Lung (tissue), 12 donors: ENCODE data around the gene EXOC6B. TPM values are rescaled to one million over a fixed set of nuclear protein-coding genes. Genes with fewer than 3 reads are reported as not detected.

Experiments
- ATAC-seq: fragments of 200-7000 bp; cut with Tn5 transposase; one replicate; pipeline ENCODE4 v1.9.1; 2020; ENCODE audit warnings: moderate number of reproducible peaks; ENCODE audit not compliant: insufficient read depth, low FRiP score
- DNase-seq, 3 donors: peaks; one replicate each; pipeline ENCODE4 v3.0.0-alpha.2; 2013 to 2017
- H3K27ac ChIP-seq, 2 donors: one replicate each; pipeline ENCODE4 v1.5.1; 2013; ENCODE audit warnings: mild to moderate bottlenecking in 2 of 2, moderate library complexity in 2 of 2, control low read depth in 1 of 2, inconsistent platforms in 1 of 2, low read depth in 1 of 2, low read length in 1 of 2
- H3K27me3 ChIP-seq, 3 donors: one replicate each; pipeline ENCODE4 v1.5.1; 2013; ENCODE audit warnings: low read length in 2 of 3; ENCODE audit not compliant: control insufficient read depth in 3 of 3, insufficient read depth in 3 of 3
- H3K36me3 ChIP-seq, 4 donors: one replicate each; pipeline ENCODE4 v1.5.1; 2013; ENCODE audit warnings: low read length in 4 of 4, mild to moderate bottlenecking in 1 of 4, moderate library complexity in 1 of 4; ENCODE audit not compliant: control insufficient read depth in 4 of 4, insufficient read depth in 4 of 4
- H3K4me1 ChIP-seq, 5 donors: one replicate each; pipeline ENCODE4 v1.5.1; 2013; ENCODE audit warnings: low read length in 5 of 5, mild to moderate bottlenecking in 2 of 5, moderate library complexity in 1 of 5; ENCODE audit not compliant: control insufficient read depth in 5 of 5, insufficient read depth in 5 of 5
- H3K4me3 ChIP-seq: one replicate; pipeline ENCODE4 v1.5.1; 2013; ENCODE audit warnings: mild to moderate bottlenecking, control low read depth, moderate library complexity
- H3K9ac ChIP-seq, 2 donors: one replicate each; pipeline ENCODE4 v1.5.1; 2013; ENCODE audit warnings: low read length in 2 of 2, control low read depth in 1 of 2; ENCODE audit not compliant: insufficient read depth in 1 of 2
- H3K9me3 ChIP-seq, 4 donors: one replicate each; pipeline ENCODE4 v1.5.1; 2013; ENCODE audit warnings: low read length in 3 of 4, mild to moderate bottlenecking in 1 of 4, moderate library complexity in 1 of 4; ENCODE audit not compliant: control insufficient read depth in 4 of 4, insufficient read depth in 3 of 4
- WGBS, 2 donors: extraction: QIAGEN DNeasy Blood & Tissue Kit; methylation state at CpG; one replicate each; pipeline ENCODE4 v1.1.7; 2013; 5-methylcytosine and 5-hydroxymethylcytosine counted together
- polyA plus RNA-seq, 2 donors: library from polyadenylated mRNA; stranded (reverse); fragments of 200-250 nt; gene quantifications; one replicate each; pipeline ENCODE4 v1.2.1, GENCODE V29; 2013
- total RNA-seq, 2 donors: library from RNA; depleted of rRNA in 1 of 2; stranded (reverse); fragments of >200 nt in 1 of 2; gene quantifications; one replicate each; pipeline ENCODE4 v1.2.1, GENCODE V29; 2014 to 2021
- TF ChIP-seq, protein P1 (sequence below): IDR thresholded peaks from 2 replicates; pipeline ENCODE4 v1.5.1; 2012; ENCODE audit warnings: mild to moderate bottlenecking; ENCODE audit errors: control extremely low read depth, extremely low read depth
- donor health status: control.
- donor health status: control.
- donor health status: Bipolar disorder and iron deficiency.
- donor health status: healthy.
- donor health status: DM: yes; HTN: yes; CAD: no.

The EXOC6B gene
- total and polyA plus RNA-seq, 4 donors = 3.3 to 46.0 (median 12.7) TPM

DNA sequence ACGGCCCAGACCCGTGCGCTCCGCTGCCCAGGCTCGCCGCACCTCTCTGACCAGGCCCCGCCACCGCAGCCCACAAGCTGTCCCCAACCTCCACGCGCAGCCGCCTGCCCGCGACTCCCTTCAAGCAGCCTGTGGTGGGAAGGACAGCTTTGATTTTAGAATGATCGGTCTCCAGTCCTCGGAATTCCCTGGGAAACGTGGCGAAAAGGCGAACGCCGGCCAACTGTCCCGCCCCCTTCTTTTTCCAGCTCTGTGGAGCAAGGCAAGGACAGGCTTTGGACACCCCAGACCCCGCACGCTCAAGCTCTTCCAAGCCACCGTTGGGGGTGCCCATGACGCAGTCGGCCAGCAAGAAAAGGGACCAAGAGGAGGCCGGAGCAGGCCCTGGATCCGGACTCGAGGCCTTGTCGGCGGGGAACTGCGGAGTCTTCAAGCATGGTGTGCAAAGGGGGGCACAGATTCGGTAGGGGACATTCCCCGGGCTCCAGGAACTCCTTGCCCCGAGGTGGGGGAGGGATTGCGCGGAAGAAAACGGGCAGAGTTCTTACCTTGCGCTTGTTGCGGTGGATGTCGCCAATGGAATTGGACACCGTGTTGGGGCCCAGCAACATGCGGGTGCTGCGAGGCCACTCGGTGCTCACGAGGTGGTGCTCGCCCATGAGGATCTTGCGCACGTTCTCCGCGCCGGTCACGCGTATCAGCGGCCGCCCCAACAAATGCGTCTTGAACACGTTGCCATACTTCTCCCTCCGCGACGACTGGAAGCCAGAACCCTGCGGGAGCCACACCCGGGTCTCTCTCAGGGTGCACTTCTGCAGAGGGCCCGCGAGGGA lies 682.2 kb downstream of the EXOC6B start:
- DNase-seq = peak; percentile 48 to 59 (median 53)
- peaks cover 4 to 37% (median 33%) of the 10 kb centered on the region in 3 donors for H3K27me3 ChIP-seq
- 16 to 23% methylated on average over 58 to 65 of the region's 65 CpGs for whole genome bisulfite sequencing, 2 donors
- peak overlapping the region in 1 of 2 donors; percentile 28 for H3K27ac ChIP-seq
- no peak overlapping the region for H3K9ac ChIP-seq
- no peak overlapping the region for H3K4me3 ChIP-seq
- no peaks in the 10 kb centered on the region for H3K36me3 ChIP-seq
- peaks cover 0 to 47% (median 19%) of the 10 kb centered on the region in 5 donors for H3K4me1 ChIP-seq
- H3K9me3 ChIP-seq = peaks cover 0 to 6% (median 0%) of the 10 kb centered on the region in 4 donors
- no peak for ATAC-seq
- TF ChIP-seq, protein P1, sequence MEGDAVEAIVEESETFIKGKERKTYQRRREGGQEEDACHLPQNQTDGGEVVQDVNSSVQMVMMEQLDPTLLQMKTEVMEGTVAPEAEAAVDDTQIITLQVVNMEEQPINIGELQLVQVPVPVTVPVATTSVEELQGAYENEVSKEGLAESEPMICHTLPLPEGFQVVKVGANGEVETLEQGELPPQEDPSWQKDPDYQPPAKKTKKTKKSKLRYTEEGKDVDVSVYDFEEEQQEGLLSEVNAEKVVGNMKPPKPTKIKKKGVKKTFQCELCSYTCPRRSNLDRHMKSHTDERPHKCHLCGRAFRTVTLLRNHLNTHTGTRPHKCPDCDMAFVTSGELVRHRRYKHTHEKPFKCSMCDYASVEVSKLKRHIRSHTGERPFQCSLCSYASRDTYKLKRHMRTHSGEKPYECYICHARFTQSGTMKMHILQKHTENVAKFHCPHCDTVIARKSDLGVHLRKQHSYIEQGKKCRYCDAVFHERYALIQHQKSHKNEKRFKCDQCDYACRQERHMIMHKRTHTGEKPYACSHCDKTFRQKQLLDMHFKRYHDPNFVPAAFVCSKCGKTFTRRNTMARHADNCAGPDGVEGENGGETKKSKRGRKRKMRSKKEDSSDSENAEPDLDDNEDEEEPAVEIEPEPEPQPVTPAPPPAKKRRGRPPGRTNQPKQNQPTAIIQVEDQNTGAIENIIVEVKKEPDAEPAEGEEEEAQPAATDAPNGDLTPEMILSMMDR = no peak

DNA sequence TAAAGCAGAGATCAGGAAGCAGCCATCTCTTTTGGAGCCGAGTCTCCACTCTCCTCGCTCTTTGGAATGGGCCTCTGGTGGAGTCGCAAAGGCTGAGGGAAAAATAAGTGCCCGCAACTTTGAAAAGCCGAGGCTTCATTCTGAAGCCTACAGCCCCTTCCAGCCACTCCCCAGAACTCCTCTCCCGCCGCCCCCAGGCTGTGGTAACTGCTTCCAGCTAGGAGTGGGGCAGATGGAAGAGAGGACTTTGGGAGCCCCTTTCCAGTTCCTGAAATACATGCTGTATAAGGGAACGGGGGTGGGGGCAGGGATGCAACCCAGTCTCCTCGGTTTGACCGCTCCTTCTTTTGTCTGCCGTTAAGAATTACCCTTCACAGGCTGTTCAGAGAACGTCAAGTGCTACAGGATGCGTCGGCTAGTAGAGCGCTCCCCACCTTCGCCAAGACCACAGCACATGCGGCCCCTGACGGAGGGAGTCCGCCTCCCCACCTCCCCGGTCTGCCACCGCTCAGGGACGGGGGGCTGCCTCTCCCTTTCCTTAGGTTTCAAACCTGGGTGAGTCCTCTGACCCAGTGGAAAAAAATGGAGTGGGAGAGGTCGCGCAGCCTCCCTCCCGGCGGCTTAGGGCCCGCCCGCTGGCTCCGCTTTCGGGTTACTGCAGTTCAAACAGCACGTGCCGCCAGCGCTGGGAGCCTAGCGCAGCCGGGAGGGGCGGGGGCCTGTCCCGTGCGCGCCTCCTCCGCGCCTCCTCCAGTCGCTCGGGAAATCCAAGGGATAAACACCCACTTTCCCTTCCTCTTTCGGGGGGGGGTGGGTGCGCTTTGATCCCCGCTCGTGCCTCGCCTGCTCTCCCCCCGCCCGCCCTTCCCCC lies 683.0 kb downstream of the EXOC6B start:
- H3K27me3 ChIP-seq = peaks cover 4 to 33% (median 29%) of the 10 kb centered on the region in 3 donors
- peaks cover 0 to 46% (median 19%) of the 10 kb centered on the region in 5 donors for H3K4me1 ChIP-seq
- no peak overlapping the region for H3K9ac ChIP-seq
- TF ChIP-seq, protein P1 = no peak
- H3K27ac ChIP-seq = no peak overlapping the region
- ATAC-seq = no peak
- H3K36me3 ChIP-seq = no peaks in the 10 kb centered on the region
- H3K9me3 ChIP-seq = peaks cover 0 to 6% (median 0%) of the 10 kb centered on the region in 4 donors
- no peak overlapping the region for H3K4me3 ChIP-seq
- DNase-seq = peak; percentile 81 to 92 (median 83)
- WGBS, 2 donors = 20 to 22% methylated on average over 44 to 50 of the region's 50 CpGs

DNA sequence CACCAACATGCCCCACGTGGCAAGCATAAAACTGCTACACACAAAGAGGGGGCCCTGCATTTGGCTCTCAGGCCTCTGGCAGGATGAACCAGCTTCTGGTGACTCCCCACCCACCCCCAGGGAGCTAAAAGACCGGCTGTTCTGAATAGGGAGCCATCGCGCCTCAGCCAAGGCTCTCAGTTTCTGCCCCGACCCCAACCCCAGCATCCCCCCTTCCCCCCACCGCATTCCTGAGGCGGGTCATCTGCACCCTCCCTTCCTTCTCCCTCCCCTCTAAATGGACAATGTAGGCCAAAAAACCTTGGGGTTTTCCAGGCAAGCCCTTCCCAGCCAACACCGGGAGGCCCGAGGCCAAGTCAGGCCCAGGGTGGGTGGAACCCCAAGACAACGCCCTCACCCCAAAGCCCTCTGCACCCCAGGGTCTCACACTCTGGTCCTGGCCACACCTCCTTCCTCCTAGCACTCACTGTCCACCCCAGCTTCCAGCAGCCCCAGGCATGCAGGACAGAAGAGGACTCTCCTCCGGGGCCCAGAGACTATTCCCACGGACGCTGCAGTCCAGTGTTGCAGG lies 683.9 kb downstream of the EXOC6B start:
- no peaks in the 10 kb centered on the region for H3K36me3 ChIP-seq
- H3K9me3 ChIP-seq = peaks cover 0 to 6% (median 0%) of the 10 kb centered on the region in 4 donors
- TF ChIP-seq, protein P1 = no peak
- no peak overlapping the region for H3K4me3 ChIP-seq
- H3K27me3 ChIP-seq = peaks cover 0 to 31% (median 25%) of the 10 kb centered on the region in 3 donors
- H3K27ac ChIP-seq = no peak overlapping the region
- H3K9ac ChIP-seq = no peak overlapping the region
- 87 to 96% methylated on average over 13 of the region's 13 CpGs for WGBS, 2 donors
- DNase-seq (no peak), ATAC-seq (no peak)
- H3K4me1 ChIP-seq = peaks cover 0 to 44% (median 19%) of the 10 kb centered on the region in 5 donors
